Measurements from ENCODE around the gene SEMA4D. TPM values are rescaled to one million over a fixed set of nuclear protein-coding genes. Genes with fewer than 3 reads are reported as not detected.

SEMA4D gene
- total and polyA plus RNA-seq, 2 experiments from 2014 or later, result 9.4 to 10.4 TPM

DNA sequence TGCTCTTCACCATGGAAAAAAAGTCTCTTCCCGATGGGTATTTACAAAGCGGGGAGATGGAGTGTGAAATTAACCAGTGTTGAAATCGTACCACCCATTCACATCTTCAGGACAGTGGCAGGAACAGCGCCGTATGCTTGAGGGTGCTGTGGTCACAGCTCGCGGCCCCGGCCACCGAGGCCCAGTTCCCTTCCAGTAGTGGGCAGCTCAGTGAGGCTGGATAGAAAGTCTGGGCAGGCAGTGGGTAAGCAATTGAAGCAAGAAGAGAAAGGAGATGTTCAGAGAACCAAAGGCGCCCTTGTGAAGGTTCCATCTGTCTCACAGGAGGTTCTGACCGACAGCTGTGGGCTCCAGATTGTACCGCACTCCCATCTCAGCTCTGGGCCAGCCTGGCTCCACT, 120.5 kb downstream of the SEMA4D start:
- Histone ChIP-seq H3K9me3 (ENCODE audit: low read depth) (no peaks in the 10 kb centered on the region), H4K20me1 (ENCODE audit: insufficient read depth, poor library complexity, severe bottlenecking) (no peaks in the 10 kb centered on the region), H3K27ac (no peak overlapping the region), H3K4me2 (no peak overlapping the region), H2AFZ (no peak overlapping the region), H3K9me2 (replicated peaks; ENCODE audit: insufficient read depth) (no peaks in the 10 kb centered on the region), H3K27me3 (no peaks in the 10 kb centered on the region), H3K36me3 (replicated peaks; ENCODE audit: insufficient read depth, low read depth) (no peaks in the 10 kb centered on the region), H3K79me2 (no peaks in the 10 kb centered on the region), H3K4me1 (ENCODE audit: insufficient read depth) (no peaks in the 10 kb centered on the region), H3K4me3 (no peak overlapping the region)
- TF ChIP-seq EZH2 (IDR thresholded peaks at IDR 0.05; ENCODE audit: borderline replicate concordance) (no peak), EZH2phosphoT487 (IDR thresholded peaks at IDR 0.05; ENCODE audit: low read depth, severe bottlenecking, unreplicated experiment) (no peak)
- TF ChIP-seq, protein P1, sequence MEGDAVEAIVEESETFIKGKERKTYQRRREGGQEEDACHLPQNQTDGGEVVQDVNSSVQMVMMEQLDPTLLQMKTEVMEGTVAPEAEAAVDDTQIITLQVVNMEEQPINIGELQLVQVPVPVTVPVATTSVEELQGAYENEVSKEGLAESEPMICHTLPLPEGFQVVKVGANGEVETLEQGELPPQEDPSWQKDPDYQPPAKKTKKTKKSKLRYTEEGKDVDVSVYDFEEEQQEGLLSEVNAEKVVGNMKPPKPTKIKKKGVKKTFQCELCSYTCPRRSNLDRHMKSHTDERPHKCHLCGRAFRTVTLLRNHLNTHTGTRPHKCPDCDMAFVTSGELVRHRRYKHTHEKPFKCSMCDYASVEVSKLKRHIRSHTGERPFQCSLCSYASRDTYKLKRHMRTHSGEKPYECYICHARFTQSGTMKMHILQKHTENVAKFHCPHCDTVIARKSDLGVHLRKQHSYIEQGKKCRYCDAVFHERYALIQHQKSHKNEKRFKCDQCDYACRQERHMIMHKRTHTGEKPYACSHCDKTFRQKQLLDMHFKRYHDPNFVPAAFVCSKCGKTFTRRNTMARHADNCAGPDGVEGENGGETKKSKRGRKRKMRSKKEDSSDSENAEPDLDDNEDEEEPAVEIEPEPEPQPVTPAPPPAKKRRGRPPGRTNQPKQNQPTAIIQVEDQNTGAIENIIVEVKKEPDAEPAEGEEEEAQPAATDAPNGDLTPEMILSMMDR (IDR thresholded peaks at IDR 0.05; ENCODE audit: poor library complexity), result no peak
- DNase-seq (ENCODE audit: low spot score), result no peak
- 91% methylated on average over 11 of the region's 12 CpGs for WGBS (ENCODE audit: low lambda C conversion rate, missing lambda C conversion rate)

GRCh38 chr9:89376741-89377351, 121.1 kb downstream of the SEMA4D start:
- no peaks in the 10 kb centered on the region for H3K9me3 ChIP-seq (ENCODE audit: low read depth)
- H3K27me3 ChIP-seq, result no peaks in the 10 kb centered on the region
- no peaks in the 10 kb centered on the region for H4K20me1 ChIP-seq (ENCODE audit: insufficient read depth, poor library complexity, severe bottlenecking)
- H3K4me3 ChIP-seq, result no peak overlapping the region
- H3K9me2 ChIP-seq (replicated peaks; ENCODE audit: insufficient read depth), result no peaks in the 10 kb centered on the region
- no peaks in the 10 kb centered on the region for H3K4me1 ChIP-seq (ENCODE audit: insufficient read depth)
- DNase-seq (ENCODE audit: low spot score), result no peak
- H3K27ac ChIP-seq, result no peak overlapping the region
- H3K4me2 ChIP-seq, result no peak overlapping the region
- no peaks in the 10 kb centered on the region for H3K36me3 ChIP-seq (replicated peaks; ENCODE audit: insufficient read depth, low read depth)
- H2AFZ ChIP-seq, result no peak overlapping the region
- WGBS (ENCODE audit: low lambda C conversion rate, missing lambda C conversion rate), result 92% methylated on average over 17 of the region's 17 CpGs
- H3K79me2 ChIP-seq, result no peaks in the 10 kb centered on the region
- TF ChIP-seq, protein P1 (IDR thresholded peaks at IDR 0.05; ENCODE audit: poor library complexity), result no peak
- TF ChIP-seq EZH2 (IDR thresholded peaks at IDR 0.05; ENCODE audit: borderline replicate concordance), result no peak
- TF ChIP-seq EZH2phosphoT487 (IDR thresholded peaks at IDR 0.05; ENCODE audit: low read depth, severe bottlenecking, unreplicated experiment), result no peak

DNA sequence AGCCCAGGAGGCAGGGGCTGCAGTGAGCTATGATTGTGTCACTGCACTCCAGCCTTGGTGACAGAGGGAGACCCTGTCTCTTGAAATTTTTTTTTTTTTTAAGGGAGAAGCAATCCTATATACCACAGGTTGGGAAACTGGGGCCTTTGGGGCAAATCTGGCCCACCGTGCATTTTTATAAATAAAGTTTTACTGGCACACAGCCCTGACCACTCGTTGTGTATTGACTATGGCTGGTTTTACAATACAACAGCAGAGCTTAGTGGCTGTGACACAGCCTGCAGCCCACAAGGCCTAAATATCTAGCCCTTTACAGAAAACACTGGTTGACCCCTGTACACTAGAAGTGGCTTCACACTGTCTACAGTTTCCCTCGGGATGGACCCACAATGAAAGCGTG, 121.6 kb downstream of the SEMA4D start:
- Histone ChIP-seq H3K4me2 (no peak overlapping the region), H2AFZ (no peak overlapping the region), H4K20me1 (ENCODE audit: insufficient read depth, poor library complexity, severe bottlenecking) (no peaks in the 10 kb centered on the region), H3K9me2 (replicated peaks; ENCODE audit: insufficient read depth) (no peaks in the 10 kb centered on the region), H3K4me3 (no peak overlapping the region), H3K27me3 (no peaks in the 10 kb centered on the region), H3K9me3 (ENCODE audit: low read depth) (no peaks in the 10 kb centered on the region), H3K79me2 (no peaks in the 10 kb centered on the region), H3K27ac (no peak overlapping the region), H3K36me3 (replicated peaks; ENCODE audit: insufficient read depth, low read depth) (no peaks in the 10 kb centered on the region), H3K4me1 (ENCODE audit: insufficient read depth) (no peaks in the 10 kb centered on the region)
- no peak for DNase-seq (ENCODE audit: low spot score)
- WGBS (ENCODE audit: low lambda C conversion rate, missing lambda C conversion rate), result 95% methylated on average over 4 of the region's 4 CpGs
- TF ChIP-seq, protein P1 (IDR thresholded peaks at IDR 0.05; ENCODE audit: poor library complexity), result no peak
- no peak for TF ChIP-seq EZH2 (IDR thresholded peaks at IDR 0.05; ENCODE audit: borderline replicate concordance)
- TF ChIP-seq EZH2phosphoT487 (IDR thresholded peaks at IDR 0.05; ENCODE audit: low read depth, severe bottlenecking, unreplicated experiment), result no peak
